Measurements from ENCODE around the gene TMCO5A.
"Not testable (repeated sequence)": the region's sequence is repeated elsewhere in the genome, so short reads cannot be mapped to it uniquely, and the experiment has no call there.

Gene TMCO5A

GRCh38 chr15:37934340-37934739 lies at the start of gene TMCO5A:
Gene TMCO5A, plus strand, starts transcription at chr15:37934640. Its CDS starts 1,684 bp downstream, at chr15:37936324.
- no peak for DNase-seq

- no peak for DNase-seq
Observed at GRCh38 chr15:37885651-37886050, 48.8 kb upstream of the TMCO5A start.

GRCh38 chr15:37888356-37888755 lies 46.1 kb upstream of the TMCO5A start:
- no peak for DNase-seq

GRCh38 chr15:37891766-37892368 lies 42.6 kb upstream of the TMCO5A start:
- DNase-seq, result peak; percentile 23

GRCh38 chr15:37893309-37893708 lies 41.1 kb upstream of the TMCO5A start:
- DNase-seq, result no peak

- DNase-seq, result no peak
Observed at GRCh38 chr15:37898362-37898761, 36.1 kb upstream of the TMCO5A start.

GRCh38 chr15:37900326-37901221 lies 33.9 kb upstream of the TMCO5A start:
- no peak for DNase-seq

- no peak for DNase-seq
Observed at GRCh38 chr15:37902126-37902525, 32.3 kb upstream of the TMCO5A start.

GRCh38 chr15:37903919-37904625 lies 30.4 kb upstream of the TMCO5A start:
- peak; percentile 94 for DNase-seq

- DNase-seq, result peak; percentile 7
Observed at GRCh38 chr15:37907136-37907535, 27.3 kb upstream of the TMCO5A start.

- no peak for DNase-seq
Observed at GRCh38 chr15:37921527-37922385, 12.7 kb upstream of the TMCO5A start.

- no peak for DNase-seq
Observed at GRCh38 chr15:37926136-37926535, 8.3 kb upstream of the TMCO5A start.

GRCh38 chr15:37929238-37929637 lies 5.2 kb upstream of the TMCO5A start:
- no peak for DNase-seq

- DNase-seq, result no peak
Observed at GRCh38 chr15:37931321-37931720, 3.1 kb upstream of the TMCO5A start.

- no peak for DNase-seq
Observed at GRCh38 chr15:37931868-37932267, 2.6 kb upstream of the TMCO5A start.

- no peak for DNase-seq
Observed at GRCh38 chr15:37932549-37932948, 1.9 kb upstream of the TMCO5A start.

- no peak for DNase-seq
Observed at GRCh38 chr15:37933666-37934065, 774 bp upstream of the TMCO5A start.

- DNase-seq, result no peak
Observed at GRCh38 chr15:37940876-37941275, 6.4 kb downstream of the TMCO5A start.

- no peak for DNase-seq
Observed at GRCh38 chr15:37941779-37942178, 7.3 kb downstream of the TMCO5A start.

- DNase-seq, result no peak
Observed at GRCh38 chr15:37951999-37952398, 17.6 kb downstream of the TMCO5A start.

GRCh38 chr15:37960742-37961141 lies 26.3 kb downstream of the TMCO5A start:
- DNase-seq, result not testable (repeated sequence)

GRCh38 chr15:37967788-37968187 lies 33.3 kb downstream of the TMCO5A start:
- DNase-seq, result no peak

- no peak for DNase-seq
Observed at GRCh38 chr15:37973856-37974255, 39.4 kb downstream of the TMCO5A start.

All from NCI-H1092 treated with DMSO at 0.1 percent for 48 hours (cell line).